ENCODE measurements around the gene VDAC1. TPM values are rescaled to one million over a fixed set of nuclear protein-coding genes. Genes with fewer than 3 reads are reported as not detected.

Gene VDAC1
- total and polyA plus RNA-seq, 2 of the 8 experiments (the other 6 are each of a cell fraction or from before 2014, with no cell fraction given) = 111 to 301 TPM

DNA sequence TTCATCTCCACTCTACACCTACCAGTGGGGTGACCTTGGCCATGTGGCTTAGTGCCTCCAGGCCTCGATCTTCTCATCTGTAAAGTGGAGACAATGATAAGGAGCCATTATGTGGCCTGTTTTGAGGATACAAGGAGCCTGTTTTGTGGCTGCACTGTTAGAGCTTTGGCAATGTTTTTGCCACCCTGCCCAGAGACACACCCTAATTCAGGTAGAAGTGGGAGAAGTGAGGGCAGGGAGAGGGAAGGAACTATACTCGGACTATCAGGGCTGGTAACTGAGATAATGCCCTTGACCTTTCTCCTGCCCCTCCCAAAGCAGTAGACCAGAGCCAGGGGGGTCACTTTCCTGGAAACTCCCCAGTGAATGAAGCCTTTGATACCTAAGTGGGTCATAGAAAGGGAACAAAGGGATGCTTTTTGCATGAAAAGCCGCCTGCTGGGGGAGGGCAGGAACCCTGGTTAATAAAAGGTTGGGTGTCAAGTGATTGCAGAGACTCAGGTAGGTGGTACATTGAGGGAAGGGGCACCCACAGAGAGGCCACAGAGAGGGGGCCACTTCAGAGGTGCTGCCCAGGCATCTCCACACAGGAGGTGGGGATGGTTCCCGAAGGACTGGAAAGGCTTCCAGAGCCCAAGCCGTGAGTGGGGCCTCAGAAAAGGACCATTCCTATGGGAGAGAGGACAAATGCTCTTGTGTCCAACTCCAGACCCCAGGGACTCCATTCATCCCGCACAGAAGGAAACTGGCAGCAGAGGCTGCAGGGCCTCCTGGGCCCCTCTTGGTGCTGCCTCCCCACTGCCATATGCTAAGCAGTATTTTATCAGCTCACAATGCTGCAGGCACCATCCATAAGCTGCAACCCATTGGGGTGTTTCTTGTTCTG, 42.3 kb upstream of the VDAC1 start (continued):
- TF ChIP-seq CREB1 (IDR thresholded peaks at IDR 0.05) = no peak
- TF ChIP-seq EGR1 (IDR thresholded peaks at IDR 0.05; ENCODE audit: borderline replicate concordance, low read depth, low read length) = no peak
- TF ChIP-seq SIRT6 (IDR thresholded peaks at IDR 0.05; ENCODE audit: low read length) = no peak
- peak; percentile 95 for TF ChIP-seq NANOG (IDR thresholded peaks at IDR 0.05; ENCODE audit: insufficient read depth, low read depth, low read length, poor library complexity, severe bottlenecking)
- peak; percentile 26 for TF ChIP-seq EZH2 (IDR thresholded peaks at IDR 0.05; ENCODE audit: low read depth, low read length, severe bottlenecking)
- TF ChIP-seq ASH2L (IDR thresholded peaks at IDR 0.05; ENCODE audit: low read length) = peak; percentile 59
- TF ChIP-seq POLR2AphosphoS5 (IDR thresholded peaks at IDR 0.05; ENCODE audit: low read depth, low read length) = no peak
- TF ChIP-seq SP4 (IDR thresholded peaks at IDR 0.05; ENCODE audit: low read length) = no peak
- TF ChIP-seq NRF1 (IDR thresholded peaks at IDR 0.05; ENCODE audit: low read depth, low read length) = no peak

Data from H1 (cell line).